Progenitor cell of endocrine pancreas (in vitro differentiated cells): ENCODE measurements around the gene TMEM170A. TPM values are rescaled to one million over a fixed set of nuclear protein-coding genes. Genes with fewer than 3 reads are reported as not detected.

Experiments
- DNase-seq: peaks from one replicate; pipeline ENCODE4 v3.0.0; 2021; ENCODE audit warnings: low spot score; ENCODE audit not compliant: unreplicated experiment
- H3K27ac Mint-ChIP-seq: 2 replicates; pipeline ENCODE4 v1.8.0; 2021; ENCODE audit warnings: mild to moderate bottlenecking, moderate library complexity, mixed read lengths
- H3K27me3 Mint-ChIP-seq: 2 replicates; pipeline ENCODE4 v1.8.0; 2021; ENCODE audit warnings: mixed read lengths
- H3K36me3 Mint-ChIP-seq: 2 replicates; pipeline ENCODE4 v1.8.0; 2022; ENCODE audit warnings: mixed read lengths; ENCODE audit not compliant: insufficient read depth
- H3K4me1 Mint-ChIP-seq: 2 replicates; pipeline ENCODE4 v1.8.0; 2021; ENCODE audit warnings: low read depth, mixed read lengths
- H3K4me3 Mint-ChIP-seq: 2 replicates; pipeline ENCODE4 v1.8.0; 2021; ENCODE audit warnings: low read depth, mild to moderate bottlenecking, moderate library complexity, mixed read lengths
- H3K9me3 Mint-ChIP-seq: 2 replicates; pipeline ENCODE4 v1.8.0; 2021; ENCODE audit warnings: low read depth, mixed read lengths
- total RNA-seq: library from RNA; stranded (reverse); gene quantifications from 2 replicates; pipeline ENCODE4 v1.2.1, GENCODE V29; 2021
- TF ChIP-seq, protein P1 (sequence below): fragments of 200-600 bp; sonication (generic); IDR thresholded peaks from one replicate; pipeline ENCODE4 v1.5.0; 2021; ENCODE audit warnings: antibody characterized with exemption, mild to moderate bottlenecking; ENCODE audit not compliant: unreplicated experiment

TMEM170A gene
- total RNA-seq, 1 donor from 2014 or later = 61.6 TPM

DNA sequence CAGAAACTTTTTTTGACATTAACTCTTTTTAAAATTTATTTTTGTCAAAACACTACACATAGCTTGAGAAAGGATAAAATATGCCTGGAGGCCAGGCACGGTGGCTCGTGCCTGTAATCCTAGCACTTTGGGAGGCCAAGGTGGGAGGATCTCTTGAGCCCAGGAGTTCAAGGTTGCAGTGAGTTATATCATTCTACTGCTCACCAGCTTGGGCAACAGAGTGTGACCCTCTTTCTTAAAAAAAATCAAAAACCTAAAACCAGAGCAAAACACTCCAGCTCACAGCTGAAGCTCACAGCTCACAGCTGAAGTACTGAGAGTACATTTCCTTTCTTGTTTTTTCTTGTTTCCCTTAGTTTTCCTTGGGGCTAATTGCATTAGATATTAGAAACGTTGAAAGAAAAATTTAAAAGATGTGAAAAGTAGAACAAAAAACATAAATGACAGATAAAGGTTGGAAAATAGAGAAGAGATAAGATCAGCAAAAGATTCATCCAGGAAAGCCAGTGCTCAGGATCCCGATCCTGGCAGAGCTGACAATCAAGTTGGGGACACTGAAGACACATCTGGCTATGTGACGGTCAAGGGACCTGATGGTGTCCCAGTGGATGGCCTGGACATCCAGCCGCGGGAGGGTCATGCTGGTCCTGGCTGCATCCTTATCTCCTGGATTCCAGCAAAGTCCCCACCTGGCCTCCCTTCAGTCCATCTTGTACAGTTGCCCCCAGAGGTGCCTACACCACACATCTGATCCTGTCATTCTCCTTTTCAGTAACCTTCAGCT is 20.9 kb upstream of the TMEM170A start:
- TF ChIP-seq, protein P1, sequence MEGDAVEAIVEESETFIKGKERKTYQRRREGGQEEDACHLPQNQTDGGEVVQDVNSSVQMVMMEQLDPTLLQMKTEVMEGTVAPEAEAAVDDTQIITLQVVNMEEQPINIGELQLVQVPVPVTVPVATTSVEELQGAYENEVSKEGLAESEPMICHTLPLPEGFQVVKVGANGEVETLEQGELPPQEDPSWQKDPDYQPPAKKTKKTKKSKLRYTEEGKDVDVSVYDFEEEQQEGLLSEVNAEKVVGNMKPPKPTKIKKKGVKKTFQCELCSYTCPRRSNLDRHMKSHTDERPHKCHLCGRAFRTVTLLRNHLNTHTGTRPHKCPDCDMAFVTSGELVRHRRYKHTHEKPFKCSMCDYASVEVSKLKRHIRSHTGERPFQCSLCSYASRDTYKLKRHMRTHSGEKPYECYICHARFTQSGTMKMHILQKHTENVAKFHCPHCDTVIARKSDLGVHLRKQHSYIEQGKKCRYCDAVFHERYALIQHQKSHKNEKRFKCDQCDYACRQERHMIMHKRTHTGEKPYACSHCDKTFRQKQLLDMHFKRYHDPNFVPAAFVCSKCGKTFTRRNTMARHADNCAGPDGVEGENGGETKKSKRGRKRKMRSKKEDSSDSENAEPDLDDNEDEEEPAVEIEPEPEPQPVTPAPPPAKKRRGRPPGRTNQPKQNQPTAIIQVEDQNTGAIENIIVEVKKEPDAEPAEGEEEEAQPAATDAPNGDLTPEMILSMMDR = no peak
- Mint-ChIP-seq H3K36me3 (no peaks in the 10 kb centered on the region), H3K27ac (peak overlapping the region; percentile 65), H3K27me3 (no peaks in the 10 kb centered on the region), H3K9me3 (no peaks in the 10 kb centered on the region), H3K4me3 (no peak overlapping the region), H3K4me1 (no peaks in the 10 kb centered on the region)
- DNase-seq = no peak

GRCh38 chr16:75483222-75483621 is 18.7 kb upstream of the TMEM170A start:
- no peaks in the 10 kb centered on the region for H3K36me3 Mint-ChIP-seq
- TF ChIP-seq, protein P1 = no peak
- H3K4me3 Mint-ChIP-seq = no peak overlapping the region
- H3K27ac Mint-ChIP-seq = no peak overlapping the region
- no peaks in the 10 kb centered on the region for H3K9me3 Mint-ChIP-seq
- DNase-seq = no peak
- H3K27me3 Mint-ChIP-seq = no peaks in the 10 kb centered on the region
- H3K4me1 Mint-ChIP-seq = no peaks in the 10 kb centered on the region

GRCh38 chr16:75482434-75483205 is 18.1 kb upstream of the TMEM170A start:
- Mint-ChIP-seq H3K9me3 (no peaks in the 10 kb centered on the region), H3K4me3 (no peak overlapping the region), H3K4me1 (no peaks in the 10 kb centered on the region), H3K36me3 (no peaks in the 10 kb centered on the region), H3K27me3 (no peaks in the 10 kb centered on the region), H3K27ac (peak overlapping the region; percentile 15)
- TF ChIP-seq, protein P1 = no peak
- DNase-seq = no peak

DNA sequence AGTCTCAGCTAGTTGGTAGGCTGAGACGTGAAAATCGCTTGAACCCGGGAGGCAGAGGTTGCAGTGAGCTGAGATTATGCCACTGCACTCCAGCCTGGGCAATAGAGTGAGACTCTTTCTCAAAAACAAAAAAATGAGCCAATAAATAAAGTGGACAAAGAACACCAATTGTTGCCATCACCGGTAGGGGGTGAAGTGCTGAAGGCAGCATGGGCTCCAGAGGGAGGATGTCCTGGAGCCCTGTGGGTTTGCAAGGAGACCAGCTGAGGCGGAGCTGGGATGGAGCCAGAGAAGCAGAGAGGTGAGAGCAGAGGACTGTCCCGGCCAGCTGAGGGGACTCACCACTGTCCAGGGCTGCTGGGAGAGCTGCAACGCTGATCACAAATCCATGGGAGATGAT is 17.0 kb upstream of the TMEM170A start:
- no peaks in the 10 kb centered on the region for H3K4me1 Mint-ChIP-seq
- no peaks in the 10 kb centered on the region for H3K36me3 Mint-ChIP-seq
- no peak for DNase-seq
- TF ChIP-seq, protein P1 = no peak
- no peak overlapping the region for H3K27ac Mint-ChIP-seq
- no peaks in the 10 kb centered on the region for H3K9me3 Mint-ChIP-seq
- H3K4me3 Mint-ChIP-seq = no peak overlapping the region
- H3K27me3 Mint-ChIP-seq = no peaks in the 10 kb centered on the region

GRCh38 chr16:75479421-75479990 is 15.0 kb upstream of the TMEM170A start:
- H3K36me3 Mint-ChIP-seq = no peaks in the 10 kb centered on the region
- H3K4me3 Mint-ChIP-seq = no peak overlapping the region
- DNase-seq = no peak
- H3K4me1 Mint-ChIP-seq = no peaks in the 10 kb centered on the region
- TF ChIP-seq, protein P1 = no peak
- H3K27me3 Mint-ChIP-seq = no peaks in the 10 kb centered on the region
- no peaks in the 10 kb centered on the region for H3K9me3 Mint-ChIP-seq
- no peak overlapping the region for H3K27ac Mint-ChIP-seq
